CD4-positive, alpha-beta T cell treated with Interleukin-15 for 1 hour (primary cell): ENCODE measurements around the gene DIP2C.

Source experiments
- DNase-seq: peaks from one replicate; pipeline ENCODE4 v3.0.0-alpha.2; 2020

The DIP2C gene

GRCh38 chr10:507908-508444, 181.5 kb downstream of the DIP2C start:
- DNase-seq: no peak

- DNase-seq: no peak
Measured at GRCh38 chr10:507355-507699, 182.1 kb downstream of the DIP2C start.

- no peak for DNase-seq
Measured at GRCh38 chr10:506451-507354, 182.8 kb downstream of the DIP2C start.

GRCh38 chr10:505419-505818, 184.0 kb downstream of the DIP2C start:
- no peak for DNase-seq

GRCh38 chr10:504806-505205, 184.7 kb downstream of the DIP2C start:
- DNase-seq: no peak

- DNase-seq: no peak
Measured at GRCh38 chr10:504121-504611, 185.3 kb downstream of the DIP2C start.

GRCh38 chr10:501596-501995, 187.9 kb downstream of the DIP2C start:
- no peak for DNase-seq

GRCh38 chr10:500876-501275, 188.6 kb downstream of the DIP2C start:
- DNase-seq: no peak

- DNase-seq: no peak
Measured at GRCh38 chr10:499991-500390, 189.5 kb downstream of the DIP2C start.

GRCh38 chr10:498760-499435, 190.6 kb downstream of the DIP2C start:
- no peak for DNase-seq

- no peak for DNase-seq
Measured at GRCh38 chr10:497898-498451, 191.5 kb downstream of the DIP2C start.

GRCh38 chr10:497289-497688, 192.2 kb downstream of the DIP2C start:
- no peak for DNase-seq

- DNase-seq: no peak
Measured at GRCh38 chr10:494556-494955, 194.9 kb downstream of the DIP2C start.

- no peak for DNase-seq
Measured at GRCh38 chr10:494149-494542, 195.3 kb downstream of the DIP2C start.

GRCh38 chr10:493391-494148, 195.9 kb downstream of the DIP2C start:
- DNase-seq: no peak

- no peak for DNase-seq
Measured at GRCh38 chr10:492836-493235, 196.6 kb downstream of the DIP2C start.

- no peak for DNase-seq
Measured at GRCh38 chr10:491667-492424, 197.6 kb downstream of the DIP2C start.

GRCh38 chr10:490891-491571, 198.4 kb downstream of the DIP2C start:
- no peak for DNase-seq

GRCh38 chr10:490256-490655, 199.2 kb downstream of the DIP2C start:
- no peak for DNase-seq

- no peak for DNase-seq
Measured at GRCh38 chr10:489330-489729, 200.1 kb downstream of the DIP2C start.

GRCh38 chr10:488933-489215, 200.6 kb downstream of the DIP2C start:
- no peak for DNase-seq
